C1 segment of cervical spinal cord (tissue), 14 donors: ENCODE results near the gene TPRG1.

Source experiments
- DNase-seq, 14 donors: peaks; one replicate each; lab custom pipeline; 2025; lab: John Stamatoyannopoulos, UW

Gene TPRG1

DNA sequence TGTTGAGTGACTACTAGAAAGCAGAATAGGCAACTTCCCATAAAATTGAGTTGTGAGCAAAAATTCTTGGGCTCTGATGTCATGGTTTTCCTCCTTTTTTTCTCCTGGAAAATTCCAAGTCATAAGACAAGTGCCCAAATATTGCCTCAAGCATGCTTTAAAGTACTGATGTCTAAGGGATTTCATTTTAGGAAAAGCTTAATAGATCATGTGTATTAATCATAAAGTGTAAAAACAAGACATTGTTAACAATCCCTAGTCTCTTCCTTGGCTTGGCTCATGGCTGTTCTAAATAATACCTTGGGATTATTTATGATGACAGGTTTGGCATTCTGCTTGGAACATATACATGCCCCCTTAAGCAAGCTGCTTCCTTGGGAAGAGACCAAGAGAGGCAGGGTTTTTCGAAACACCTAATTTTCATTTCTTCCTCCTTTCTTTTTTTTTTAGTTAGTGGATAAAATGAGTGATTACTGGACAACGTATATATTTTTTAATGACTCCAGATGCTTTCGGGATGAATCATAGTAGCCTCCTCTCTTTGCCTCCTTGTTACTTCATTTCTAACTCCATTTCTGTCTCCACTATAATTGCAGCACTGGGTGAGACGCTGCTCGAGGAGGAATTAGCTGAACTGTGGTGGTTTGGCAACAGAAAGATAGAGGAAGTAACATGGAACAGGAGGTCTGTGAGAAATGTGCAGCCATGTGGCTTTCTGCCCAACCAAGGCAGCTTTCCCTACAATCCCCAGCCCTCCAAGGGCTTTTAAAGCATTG, 104.9 kb downstream of the TPRG1 start:
- peak in 7 of 14 donors; percentile 3 to 92 (median 9) for DNase-seq

DNA sequence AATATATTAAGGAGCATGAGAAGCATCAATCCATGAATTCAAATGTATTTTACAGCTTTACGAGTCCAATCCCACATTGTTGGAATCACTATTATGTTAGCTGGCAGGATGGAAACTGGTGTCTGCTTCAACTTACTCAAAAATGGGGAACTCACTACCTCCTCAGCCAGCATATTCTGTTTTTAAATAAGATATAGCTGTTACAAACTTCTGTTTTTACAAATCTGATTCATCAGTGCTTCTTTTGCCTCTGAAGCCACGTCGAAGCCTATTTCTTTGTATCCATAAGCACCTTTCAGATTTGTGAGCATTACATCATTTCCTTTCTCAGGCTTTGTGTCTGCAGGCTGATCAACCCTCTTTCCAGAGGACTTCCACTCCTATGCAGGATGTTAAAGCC, 105.9 kb downstream of the TPRG1 start:
- no peak for DNase-seq

DNA sequence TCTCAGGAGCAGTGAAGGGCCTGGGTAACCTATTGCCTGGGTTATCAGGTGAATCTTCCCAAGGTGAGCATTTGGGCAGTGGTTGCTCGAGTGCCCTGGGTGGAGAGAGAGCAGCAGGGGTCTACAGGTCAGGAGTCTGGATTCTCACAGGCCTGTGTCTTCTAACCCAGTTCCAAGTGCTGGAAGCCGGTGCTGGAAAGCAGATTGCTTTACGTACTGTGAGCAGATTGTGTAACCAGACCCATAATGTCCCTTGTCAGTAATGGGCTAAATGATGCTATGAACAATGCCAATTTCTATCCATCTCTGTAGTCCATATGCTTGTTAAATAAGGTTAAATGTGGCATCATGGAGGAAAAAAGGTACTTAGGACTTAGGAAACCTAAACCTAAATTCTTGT, 106.5 kb downstream of the TPRG1 start:
- DNase-seq: peak in 1 of 14 donors; percentile 93

DNA sequence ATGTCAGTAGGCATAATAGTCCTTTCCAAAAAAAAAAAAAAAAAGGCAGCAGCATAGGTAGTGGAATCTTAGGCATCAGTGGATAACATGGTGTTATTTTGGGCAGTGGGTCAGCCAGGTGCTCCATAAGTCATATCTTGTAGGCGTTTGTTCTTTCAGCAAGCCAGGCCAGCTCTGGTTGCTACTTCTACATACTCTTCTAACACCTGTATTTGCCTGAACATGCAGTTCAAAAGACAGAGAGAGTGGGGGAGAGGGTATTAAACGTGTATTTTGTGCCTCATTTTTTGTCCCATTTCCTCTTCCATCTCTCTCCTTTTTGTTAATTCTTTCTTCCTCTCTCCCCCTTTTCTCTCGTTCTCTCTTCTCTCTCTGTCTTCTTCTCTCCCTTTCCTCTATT, 110.4 kb downstream of the TPRG1 start:
- no peak for DNase-seq

DNA sequence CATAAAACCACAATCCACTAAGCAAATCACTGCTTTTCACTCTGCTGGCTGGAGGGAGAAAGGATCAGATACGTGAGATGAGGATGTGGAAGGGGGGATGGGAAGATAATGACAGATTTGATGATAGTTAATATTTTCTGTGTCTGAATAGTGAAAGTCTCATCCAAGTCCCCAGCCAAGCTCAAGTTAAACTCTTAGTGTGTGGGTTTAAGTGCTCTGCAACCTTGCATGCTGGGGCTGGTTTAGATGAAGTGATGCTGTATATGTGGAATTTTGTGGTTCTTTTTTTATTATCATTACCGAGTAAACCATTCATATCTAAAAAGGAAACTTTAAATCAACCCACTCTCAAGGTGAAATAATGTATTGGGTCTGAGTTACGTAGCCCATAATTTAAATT, 111.0 kb downstream of the TPRG1 start:
- no peak for DNase-seq

DNA sequence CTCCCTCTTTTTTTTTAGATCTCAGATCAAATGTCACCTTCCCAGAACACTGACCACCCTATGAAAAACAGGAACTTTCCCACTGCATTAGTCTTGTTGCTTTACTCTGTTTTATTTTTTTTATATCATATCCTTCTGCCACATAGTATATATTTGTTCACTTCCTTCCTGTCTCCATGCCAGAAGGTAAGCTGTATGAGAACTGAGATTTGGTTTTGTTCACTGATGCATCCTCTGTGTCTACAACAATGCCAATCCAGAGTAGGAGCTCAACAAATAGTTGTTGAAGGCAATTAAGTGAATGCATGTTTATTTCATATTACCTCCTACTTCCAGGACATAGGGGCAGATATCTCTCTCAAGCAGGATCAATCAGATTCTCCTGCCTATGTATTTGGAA, 114.4 kb downstream of the TPRG1 start:
- no peak for DNase-seq

DNA sequence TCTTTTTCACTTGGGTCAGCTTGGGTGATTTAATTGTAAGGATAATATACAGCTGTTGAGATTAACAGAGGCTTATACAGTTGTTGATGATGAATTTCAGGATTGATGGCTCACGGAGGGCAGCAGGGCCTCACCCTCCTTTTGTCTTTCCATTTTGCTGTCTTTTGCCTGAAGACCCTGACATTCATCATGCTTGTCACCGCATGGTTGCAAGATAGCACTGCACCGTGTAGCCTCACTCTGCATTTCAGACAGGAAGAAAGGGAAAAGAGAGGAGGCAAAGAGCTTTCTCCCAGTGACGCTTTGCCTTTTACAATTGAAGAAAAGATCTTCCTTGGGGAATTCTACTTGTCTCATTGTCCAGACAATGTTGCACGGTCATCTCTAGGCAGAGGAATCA, 115.1 kb downstream of the TPRG1 start:
- DNase-seq: no peak

DNA sequence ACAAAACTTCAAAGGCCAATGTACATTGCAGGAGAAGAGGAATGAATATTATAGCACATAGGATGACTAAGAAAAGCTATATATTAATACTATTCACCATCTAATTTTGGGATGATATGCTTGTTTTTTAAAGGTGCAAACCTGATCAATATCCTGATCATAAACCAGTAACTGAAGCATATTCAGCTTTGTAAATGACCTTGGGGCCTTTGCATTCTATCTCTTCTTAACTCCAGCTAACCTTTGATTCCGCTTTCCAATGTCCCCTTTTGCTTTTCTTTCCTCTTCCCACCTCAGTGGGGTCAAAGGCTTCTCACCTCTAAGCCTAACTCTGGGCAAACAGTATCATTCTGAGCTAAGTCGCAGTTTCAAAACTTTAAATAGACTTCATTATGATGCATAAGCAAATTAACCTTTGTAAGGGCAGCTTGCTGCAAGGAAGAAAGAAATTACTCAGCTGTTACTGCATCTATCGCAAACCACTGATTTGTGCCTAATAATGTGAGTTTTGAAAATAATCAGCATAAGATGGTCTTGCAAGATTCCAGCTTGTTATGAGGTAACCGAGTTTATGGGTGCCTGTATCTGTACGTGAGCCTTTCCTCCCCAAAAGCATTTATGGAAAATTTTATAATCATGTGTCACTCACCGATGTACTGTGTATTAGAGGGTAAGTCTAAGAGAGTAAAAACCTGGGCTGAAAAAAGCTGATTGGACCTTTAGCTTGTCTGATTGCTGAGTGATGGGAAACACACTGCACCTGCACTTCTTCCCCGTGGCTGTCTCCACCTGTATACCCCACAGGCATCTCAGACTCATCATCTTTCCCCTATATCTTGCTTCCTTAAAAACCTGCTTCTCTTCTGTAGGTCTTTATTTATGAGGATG, 116.8 kb downstream of the TPRG1 start:
- DNase-seq: no peak

DNA sequence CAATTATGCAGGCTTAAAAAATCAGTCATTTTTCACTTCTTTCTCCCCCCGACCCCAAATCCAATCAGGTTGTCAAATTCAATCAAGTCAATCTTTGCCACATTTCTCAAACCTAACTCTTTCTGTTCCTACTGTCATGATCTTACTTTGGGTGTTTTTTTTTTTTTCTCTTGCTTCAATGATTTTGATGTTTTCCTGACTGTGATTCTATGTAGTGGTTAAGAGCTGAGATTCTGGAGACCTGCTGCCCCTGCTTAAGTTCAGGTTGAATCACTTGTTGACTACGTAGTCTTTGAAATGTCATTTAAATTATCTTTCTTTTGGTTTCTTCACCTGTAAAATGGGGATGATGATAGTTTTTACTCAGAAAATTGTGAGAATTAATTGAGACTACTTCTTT, 117.5 kb downstream of the TPRG1 start:
- no peak for DNase-seq

DNA sequence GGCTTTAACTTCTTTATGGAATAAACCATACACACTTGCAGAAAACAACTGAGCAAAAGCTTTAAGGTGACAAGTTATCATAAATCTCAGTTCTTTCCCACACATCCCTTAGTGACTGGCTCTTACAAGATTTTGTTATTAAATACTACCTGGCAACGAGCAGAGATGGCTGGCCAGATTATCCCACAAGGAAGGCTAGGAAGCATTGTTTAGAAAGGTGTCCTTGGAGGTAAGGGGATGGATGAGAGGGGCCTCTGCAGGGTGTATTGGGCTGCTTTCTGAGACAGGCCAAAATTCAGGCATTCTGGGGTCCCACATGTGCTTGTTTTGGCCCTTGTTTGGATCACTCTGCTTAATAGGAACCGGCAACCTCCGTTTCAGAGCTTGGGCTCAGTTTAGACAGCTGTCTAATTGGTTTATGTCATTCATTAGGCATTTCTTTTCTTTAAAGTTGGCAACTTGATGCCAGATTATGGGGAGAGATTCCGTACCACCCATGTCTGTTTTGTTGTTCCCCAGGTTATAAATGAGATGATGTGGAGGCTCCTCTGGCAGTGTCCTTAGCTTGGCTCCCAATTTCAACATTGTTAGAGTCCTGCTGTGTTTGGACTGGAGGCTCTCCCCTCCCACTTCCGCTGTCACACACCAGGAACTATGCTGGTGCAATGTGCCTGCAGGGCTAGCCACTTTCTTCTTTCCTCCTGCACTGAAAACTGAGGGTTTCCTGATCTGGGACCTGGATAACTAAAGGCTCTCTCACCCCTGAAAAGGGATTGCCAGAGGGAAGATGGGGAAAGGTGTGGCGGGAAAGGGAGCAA, 121.1 kb downstream of the TPRG1 start:
- no peak for DNase-seq

DNA sequence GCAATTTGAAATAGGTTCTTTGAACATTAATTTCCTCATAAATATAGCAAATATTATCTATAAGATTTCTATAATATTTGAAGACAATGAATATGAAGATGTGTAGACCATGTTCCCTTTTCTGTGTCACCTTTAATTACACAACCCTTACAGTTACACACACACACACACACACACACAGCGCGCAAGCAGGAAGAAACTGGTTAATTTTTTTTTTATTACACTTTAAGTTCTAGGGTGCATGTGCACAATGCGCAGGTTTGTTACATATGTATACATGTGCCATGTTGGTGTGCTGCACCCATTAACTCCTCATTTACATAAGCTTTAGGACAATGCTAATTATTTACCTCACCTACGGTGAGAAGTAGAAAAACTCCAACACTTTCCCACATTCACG, 122.9 kb downstream of the TPRG1 start:
- no peak for DNase-seq

DNA sequence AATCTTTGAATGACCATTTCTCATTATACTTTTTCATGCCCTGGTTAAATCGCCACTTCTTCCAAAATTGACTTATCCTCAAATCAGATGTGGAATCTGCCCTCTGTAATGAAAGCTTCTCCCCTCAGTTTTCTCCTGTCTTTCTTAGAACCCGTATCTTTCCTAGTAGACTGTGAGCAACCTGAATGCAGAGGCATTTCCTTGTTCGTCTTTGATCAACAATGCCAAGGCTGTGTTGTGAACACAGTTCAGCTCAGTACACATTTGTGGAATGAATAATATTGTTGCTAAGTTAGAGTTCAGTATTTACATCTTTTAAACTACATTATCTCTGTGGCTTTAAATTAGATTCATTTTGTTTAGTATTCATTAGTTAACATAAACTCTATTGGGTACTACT, 123.3 kb downstream of the TPRG1 start:
- DNase-seq: no peak

DNA sequence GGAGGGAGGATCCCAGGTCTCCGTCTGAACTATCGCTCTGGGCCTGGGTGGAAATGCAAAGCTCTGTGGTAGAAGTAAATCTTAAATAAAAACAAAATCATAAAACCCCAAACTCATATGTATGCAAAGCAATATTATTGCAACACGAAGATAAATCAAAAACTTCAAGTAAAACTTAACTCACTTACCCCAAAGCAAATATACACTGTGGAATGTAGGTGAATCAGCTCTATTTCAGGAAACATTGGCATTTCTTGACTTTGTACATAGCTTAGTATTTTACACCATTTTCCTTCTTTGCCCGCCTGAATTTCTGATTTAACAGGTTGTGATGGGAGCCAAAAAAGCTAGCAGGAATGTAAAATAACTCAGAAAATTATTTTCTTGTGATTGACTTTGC, 126.2 kb downstream of the TPRG1 start:
- no peak for DNase-seq

DNA sequence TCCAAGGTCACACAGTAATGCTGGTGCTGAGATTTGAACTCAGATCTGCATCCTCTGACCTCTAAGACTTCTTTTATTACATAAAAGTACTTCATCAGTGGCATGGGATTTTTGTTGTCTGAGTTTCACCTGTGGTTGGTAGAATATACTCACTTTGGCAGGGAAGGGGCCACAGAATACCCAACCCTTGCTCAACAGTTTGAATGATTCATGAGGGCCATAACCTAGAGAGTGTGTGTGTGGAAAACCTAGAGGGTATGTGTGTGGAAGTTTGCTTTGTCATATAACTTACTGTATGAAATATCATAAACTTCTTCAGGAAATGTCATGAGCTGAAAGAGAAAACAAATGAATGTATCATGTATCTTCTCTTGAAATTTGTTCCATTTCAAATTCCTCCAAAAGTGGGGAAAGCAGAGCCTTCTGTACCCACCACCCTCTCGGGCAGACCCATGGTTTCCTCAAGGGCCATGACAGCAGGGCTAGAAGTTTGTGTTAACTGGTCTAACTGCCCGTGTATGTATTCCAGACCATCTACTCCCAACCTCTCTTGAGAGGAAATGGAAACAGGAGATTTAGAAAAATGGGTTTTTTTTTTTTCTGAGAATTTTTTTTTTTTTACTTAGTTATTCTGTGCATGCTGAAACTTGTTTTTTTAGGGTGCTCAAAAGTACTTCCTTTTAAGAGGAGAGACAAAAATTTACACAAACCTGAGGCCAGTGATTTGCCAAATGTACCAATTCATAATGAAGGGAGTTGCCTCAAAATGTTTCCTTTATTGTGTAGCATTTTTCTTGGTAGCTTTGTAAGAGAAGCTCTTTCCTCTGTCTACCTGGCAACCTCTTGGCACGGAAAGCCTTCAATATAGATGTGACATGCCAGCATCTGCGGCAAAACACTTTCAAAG, 127.0 kb downstream of the TPRG1 start:
- DNase-seq: no peak

DNA sequence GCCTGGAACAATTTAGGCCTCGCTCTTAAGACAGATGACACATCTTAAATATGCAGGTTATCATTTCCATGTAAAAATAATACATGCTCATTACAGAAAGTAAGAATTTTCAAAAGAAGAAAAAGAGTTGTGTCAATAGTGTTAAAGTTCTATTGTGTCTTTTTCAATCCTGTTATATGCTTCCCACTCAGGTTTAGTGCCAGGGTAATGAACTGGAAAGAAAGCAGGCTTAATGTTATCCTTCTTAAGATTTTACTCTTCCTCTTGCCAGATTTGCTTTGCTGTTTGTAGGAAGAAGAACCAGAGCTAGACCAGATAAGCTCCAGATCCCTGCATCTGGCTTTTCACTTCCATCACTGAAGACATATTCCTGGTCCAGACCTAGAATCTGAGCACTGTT, 128.6 kb downstream of the TPRG1 start:
- no peak for DNase-seq

DNA sequence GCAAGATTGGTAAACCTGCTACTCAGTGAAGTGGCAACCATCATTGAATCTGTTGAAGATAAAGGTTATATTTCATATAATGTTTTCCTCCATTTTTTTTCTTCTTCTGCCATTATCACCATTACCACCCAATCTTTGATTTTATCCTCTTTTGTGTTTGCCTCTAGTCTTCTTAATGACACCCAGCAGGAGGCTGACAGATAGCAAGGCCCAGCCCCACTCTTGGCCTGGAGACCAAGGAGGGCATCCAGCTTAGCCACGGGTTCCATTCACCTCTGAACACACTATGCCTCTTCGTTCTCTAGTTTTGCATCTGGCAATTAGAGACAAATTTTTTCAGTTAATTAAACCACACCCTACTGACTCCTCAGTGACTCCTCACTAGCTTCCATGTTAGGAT, 129.7 kb downstream of the TPRG1 start:
- no peak for DNase-seq

DNA sequence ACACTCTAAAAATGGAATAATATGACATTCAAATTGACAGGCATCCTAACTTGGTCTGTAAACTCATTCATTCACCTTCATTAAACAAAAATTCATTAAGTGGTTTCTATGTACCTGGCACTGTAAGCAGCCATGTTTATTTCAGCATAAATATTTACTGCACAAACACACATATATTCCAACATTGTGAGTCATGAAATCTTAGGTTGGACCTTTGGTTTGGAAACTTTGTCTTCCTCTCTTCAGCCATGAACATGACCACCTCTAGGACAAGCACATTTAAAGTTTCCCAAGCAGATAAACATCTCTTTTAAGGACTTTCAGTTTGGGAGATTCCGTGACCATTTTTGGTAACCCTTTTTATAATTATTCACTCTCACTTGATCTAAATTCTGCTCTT, 131.8 kb downstream of the TPRG1 start:
- no peak for DNase-seq

DNA sequence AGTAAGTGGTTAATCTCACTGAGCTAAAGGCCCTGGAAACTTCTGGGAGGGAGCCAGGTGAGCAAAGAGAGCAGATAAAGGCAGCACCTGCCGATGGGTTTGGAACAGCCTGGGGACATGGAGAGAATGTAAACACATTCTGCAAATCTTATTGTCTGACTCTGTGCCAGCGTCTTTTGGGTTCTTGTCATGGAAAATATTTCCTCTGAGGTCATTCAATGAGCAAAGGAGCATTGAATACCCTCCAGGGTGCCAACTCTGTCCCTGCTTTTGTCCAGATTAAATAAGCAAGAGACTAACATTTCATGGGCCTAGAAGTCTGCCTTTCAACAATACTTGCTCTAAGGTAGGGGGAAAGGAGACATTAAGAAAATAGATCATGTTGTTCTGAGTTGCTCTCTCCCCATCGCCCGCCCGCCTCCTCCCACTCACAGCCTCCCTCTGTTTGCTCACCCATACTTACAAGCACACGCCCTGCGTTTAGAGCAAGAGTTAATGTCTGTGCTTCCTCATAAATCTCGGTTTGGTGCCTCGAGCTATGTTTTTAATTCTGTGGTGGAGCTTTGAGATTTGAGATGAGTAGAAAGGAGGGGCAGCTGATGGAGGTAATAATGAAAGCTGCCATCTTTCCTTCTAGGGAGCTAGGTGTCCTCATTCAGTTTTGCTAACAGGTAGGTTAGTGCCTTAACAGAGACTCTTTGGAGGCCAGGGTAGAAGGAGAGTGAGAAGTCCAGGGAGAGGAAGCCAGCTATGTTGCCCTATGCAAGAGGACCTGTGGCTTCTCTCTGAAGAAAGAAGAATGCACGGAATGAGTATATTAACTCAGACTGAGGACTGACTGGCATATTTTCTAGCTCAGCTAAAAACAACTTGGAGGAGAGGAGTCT, 132.9 kb downstream of the TPRG1 start:
- DNase-seq: peak in 1 of 14 donors; percentile 70

DNA sequence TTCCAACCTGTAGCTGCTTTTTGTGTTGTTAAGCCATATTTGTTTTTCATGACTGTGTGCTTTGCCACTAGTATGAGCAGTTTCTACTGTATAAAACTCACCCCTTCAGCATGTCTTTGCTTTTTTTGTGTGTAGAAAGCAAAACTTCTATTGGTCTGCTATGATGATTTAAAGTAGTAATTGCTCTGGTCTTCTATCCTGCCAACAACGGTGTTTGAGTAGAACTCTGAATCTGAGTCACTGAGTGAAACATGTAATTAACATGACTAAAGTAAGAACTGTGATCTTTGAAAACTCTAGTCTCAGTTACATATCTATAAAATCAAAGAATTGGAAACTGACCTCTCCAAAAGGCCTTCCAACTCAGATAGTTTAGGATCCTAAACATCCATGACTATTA, 133.6 kb downstream of the TPRG1 start:
- no peak for DNase-seq

DNA sequence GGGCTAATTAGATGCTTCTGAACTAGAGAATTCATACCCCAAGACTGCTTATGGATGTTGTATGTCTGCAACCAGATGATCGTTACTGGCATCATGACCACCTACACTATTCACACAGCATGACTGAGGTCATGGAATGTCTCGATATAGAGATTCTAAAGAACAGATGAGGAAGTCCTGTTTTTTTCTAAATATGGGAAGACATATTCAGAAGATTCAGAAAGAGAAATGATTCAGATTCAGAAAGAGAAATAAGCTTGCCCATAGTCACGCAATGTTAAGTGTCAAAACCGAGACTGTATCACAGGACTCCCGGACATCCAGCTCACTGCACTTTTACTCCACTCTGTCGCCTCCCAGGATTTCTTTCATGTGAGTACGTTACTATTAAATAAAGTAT, 136.2 kb downstream of the TPRG1 start:
- DNase-seq: no peak
